CD4-positive, alpha-beta T cell treated with Interleukin-6 at 100 ng/mL for 8 hours (primary cell): ENCODE results near the gene OGG1.
"Not testable (repeated sequence)": the region's sequence is repeated elsewhere in the genome, so short reads cannot be mapped to it uniquely, and the experiment has no call there.

ENCODE experiments used
- DNase-seq: peaks from one replicate; pipeline ENCODE4 v3.0.0-alpha.2; 2020; ENCODE audit warnings: mixed read lengths, low spot score

OGG1 gene

DNA sequence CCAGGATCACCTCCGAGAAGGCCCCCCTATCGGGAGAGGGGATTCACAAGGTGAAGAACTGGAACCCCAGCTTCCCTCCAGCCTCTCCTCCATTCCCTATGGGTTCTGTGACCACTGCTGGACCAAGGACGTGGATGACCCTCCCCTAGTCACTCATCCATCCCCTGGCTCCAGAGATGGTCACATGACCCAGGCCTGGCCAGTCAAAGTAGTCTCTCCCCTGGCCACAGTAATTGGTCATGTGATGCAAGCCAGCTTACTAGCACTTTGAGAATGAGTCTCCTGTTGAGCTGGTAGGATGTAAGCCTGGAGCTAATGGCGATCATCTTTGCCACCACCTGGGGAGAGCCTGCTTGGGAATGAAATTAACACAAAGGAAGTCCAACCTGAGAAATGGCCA lies 16.1 kb downstream of the OGG1 start:
- no peak for DNase-seq

GRCh38 chr3:9767418-9767817 lies 17.7 kb downstream of the OGG1 start:
- DNase-seq: no peak

GRCh38 chr3:9768141-9768775 lies 18.5 kb downstream of the OGG1 start:
- no peak for DNase-seq

- no peak for DNase-seq
These were observed 19.3 kb downstream of the OGG1 start for GRCh38 chr3:9769012-9769411.

DNA sequence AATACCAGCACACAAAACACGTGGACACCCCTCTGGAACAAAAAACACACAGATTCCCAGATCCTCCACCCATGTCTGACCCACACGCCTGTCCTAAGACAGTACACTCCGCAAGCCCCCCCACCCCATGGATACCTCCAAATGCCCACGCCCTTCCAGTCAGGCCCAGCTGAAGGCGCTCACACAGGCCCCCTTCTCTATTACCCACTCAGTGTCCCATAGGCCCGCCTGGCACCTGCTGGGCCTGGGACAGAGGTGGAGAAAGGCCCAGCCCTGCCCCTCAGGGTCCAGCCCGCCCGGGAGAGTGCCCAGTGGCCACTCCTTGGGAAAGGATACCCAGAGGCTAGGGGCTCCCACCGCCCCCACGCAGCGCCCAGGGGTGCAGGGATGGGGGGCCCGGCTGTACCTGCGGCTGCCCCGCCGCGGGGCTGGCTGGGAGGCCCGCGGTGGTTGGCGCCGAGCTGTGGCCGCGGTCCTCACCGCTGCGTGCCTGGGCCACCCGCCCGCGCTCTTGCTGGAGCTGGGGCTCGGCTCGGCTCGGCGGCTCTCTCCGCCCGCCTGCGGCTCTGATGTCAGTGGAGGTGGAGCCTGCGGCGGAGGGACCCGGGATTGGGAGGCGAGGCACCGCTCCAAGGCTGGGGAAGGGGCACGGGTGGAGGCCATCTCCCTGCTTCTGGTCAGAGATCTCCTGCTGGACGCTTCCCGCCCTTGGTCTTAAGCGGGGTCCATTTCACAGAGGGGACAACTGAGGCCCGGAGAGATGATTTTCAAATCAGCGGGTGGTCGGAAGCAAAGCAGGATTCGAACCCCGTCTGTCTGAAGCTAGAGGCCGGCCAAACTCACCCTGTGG lies 19.9 kb downstream of the OGG1 start, which contains the start of gene CAMK1:
Gene CAMK1, minus strand, starts transcription at position 522 of the 850 bp plus-strand sequence. CDS start 2,198 bp downstream, outside the sequence.
- DNase-seq: peak; percentile 48

GRCh38 chr3:9770276-9770812 lies 20.6 kb downstream of the OGG1 start:
- no peak for DNase-seq

GRCh38 chr3:9771007-9771406 lies 21.3 kb downstream of the OGG1 start:
- DNase-seq: not testable (repeated sequence)

GRCh38 chr3:9776896-9777693 lies 27.3 kb downstream of the OGG1 start:
- no peak for DNase-seq

DNA sequence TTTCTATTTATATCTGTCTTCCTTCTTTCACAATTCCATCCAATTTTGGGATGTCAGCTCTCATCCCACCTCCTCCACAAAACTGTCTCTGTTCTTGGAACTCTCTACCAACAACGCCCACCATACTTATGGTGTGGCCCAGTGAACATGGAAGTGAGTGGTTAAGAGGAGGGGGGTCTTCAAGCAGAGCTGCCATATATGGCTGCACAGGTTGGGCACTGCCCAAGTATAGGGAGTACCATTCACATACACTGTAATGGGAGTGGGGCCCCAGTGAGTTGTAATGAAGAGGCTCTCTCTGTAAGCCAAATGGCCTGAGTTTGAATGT lies 27.9 kb downstream of the OGG1 start:
- DNase-seq: no peak

GRCh38 chr3:9778143-9779074 lies 28.7 kb downstream of the OGG1 start:
- DNase-seq: no peak

DNA sequence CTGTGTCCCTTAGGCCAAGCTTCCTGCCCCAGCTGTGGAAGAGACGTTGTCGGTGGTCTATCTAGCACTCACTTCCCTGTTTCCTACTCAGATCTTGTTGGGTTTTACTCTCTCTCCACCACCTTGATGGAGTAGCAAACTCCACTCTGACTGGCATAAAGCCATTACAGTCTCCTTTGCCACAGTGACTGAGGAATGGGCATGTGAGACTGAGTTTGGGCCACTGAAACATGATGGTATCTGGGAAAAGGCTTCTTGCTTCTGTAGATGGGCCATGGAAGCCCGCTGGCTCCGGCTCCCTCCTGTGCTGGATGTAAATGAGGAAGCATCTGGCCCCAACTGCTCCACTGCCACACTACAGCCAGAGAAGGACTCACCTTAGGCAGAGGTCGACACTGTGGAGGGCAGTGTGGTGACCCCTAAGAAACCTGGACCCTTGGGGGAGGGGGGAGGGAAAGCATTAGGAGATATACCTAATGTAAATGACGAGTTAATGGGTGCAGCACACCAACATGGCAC lies 29.4 kb downstream of the OGG1 start:
- no peak for DNase-seq

DNA sequence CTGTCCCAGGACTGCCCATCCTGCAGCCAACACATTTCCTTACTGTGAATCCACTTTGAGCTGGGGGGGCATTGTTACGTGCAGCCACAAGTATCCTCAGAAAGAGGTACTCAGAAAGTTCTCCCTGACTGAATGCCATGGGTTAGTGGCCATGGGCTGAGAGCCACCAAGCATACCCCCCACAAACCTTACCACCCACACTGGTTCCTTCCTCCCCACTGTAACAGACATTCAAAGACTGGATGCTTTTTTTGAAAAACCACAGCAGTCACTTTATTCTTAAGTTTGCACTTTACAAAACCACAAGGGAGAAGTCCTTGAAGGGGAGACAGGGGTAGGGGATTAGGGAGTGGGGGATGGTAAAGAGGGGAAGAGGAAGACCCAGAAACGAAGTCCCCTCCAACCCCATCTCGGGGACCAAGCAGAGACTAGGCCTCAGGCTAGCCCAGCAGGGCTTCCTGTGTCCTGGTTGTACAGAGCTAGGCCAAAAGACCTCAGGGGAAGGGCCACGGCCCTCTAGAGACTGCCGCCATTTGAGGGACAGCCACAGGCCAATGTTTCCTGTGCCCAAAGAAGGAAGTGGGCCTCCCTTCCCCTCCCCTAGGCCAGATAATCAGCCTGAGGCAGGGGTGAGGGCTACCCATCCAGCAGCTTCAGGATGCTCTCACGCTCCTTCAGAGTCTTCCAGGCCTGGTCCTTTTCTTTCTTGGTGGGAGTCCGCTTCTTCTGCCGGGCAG lies 30.1 kb downstream of the OGG1 start:
- DNase-seq: peak; percentile 34

DNA sequence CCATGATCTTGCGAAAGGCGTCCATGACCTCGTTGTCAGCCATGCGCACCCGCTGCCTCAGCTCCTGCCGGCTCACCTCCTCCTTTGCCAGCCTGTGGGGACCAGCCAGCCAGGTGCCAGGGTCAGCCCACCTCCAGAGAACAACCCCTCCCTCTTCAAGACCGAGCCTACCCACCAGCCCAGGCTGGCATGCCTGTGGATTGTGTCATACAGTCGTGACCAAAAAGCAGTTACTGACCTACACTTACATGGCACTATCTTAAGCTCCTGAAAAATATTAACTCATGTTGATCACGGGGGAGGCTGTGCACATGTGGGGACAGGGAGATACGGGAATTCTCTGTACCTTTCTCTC lies 30.7 kb downstream of the OGG1 start:
- no peak for DNase-seq

- no peak for DNase-seq
These were observed 31.2 kb downstream of the OGG1 start for GRCh38 chr3:9780910-9781309.

DNA sequence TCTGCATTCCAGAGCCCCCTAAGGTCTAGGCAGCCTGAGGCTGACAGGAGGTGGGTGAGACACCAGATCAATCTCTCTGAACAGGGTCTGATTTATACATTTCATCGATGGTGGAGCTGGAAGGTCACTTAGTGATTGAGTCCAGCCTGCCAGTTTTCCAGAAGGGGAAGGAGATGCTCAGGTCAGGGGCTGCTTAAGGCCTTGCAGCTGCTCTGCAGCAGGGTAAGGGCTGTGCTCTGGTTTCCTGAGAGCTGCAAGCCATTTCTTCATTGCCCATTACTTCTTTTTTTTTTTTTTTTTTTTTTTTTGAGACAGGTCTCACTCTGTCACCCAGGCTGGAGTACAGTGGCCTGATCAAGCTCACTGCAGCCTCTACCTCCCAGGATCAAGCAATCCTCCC lies 31.8 kb downstream of the OGG1 start:
- no peak for DNase-seq

DNA sequence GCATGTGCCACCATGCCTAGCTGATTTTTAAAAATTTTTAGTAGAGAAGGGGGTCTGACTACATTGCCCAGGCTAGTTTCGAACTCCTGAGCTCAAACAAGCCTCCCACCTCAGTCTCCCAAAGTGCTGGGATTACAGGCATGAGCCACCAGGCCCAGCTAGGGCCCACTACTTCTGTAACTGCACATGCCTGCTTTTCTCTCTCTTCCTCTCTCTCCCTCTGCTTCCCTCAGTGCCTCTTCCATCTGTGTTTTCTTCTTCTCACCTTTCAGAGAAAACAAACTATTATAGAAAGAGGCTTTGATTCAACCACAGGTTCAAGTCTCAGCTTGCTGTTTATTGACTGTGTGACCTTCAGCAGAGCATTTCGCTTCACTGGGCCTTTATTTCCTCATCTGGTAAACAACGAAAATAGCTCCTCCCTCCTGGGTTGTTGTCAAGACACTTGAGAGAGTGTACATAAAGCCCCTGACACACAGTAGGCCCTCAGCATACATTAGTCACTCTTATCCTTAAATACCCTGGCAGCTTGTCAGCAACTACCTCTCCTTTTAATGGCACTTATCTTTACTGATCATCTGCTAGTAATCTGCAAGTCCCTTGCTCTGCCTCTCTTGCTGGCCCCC lies 32.3 kb downstream of the OGG1 start:
- DNase-seq: no peak

DNA sequence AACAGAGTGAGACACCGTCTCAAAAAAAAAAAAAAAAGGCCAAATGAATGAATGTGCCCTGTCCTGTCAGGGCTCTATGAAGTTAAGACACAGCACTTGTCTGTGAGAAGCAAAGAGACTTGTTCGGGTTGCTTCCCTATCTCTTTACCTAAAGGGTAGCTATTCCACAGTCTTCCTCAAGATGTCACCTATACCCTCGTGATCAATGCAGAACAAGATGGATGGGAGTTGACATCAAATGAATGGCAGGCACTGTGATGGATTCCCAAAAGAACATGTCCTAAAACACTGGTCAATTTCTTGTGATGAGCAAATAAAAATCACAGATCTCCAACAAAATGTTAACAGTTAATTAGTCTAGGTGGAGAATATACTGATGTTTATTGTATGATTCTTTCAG lies 33.0 kb downstream of the OGG1 start:
- DNase-seq: no peak

DNA sequence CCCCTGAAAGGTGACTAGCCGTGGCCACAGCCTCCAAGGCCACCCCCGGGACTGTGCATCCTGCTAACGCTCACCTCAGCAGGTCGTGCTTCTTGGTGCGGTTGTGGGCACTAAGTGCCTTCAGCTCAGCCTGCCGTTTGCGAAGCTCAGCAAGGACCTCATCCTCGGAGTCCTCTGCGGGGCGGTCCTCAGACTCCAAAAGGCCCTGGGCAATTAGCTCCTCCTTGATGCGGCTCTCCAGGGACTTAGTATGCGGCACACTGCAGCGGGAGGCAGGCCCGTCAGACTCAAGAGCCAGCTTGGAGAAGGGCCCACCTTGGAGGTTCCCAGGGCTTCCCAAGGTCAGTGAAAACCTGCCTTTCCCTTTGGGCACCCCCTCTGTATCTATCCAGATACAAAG lies 34.2 kb downstream of the OGG1 start:
- no peak for DNase-seq

DNA sequence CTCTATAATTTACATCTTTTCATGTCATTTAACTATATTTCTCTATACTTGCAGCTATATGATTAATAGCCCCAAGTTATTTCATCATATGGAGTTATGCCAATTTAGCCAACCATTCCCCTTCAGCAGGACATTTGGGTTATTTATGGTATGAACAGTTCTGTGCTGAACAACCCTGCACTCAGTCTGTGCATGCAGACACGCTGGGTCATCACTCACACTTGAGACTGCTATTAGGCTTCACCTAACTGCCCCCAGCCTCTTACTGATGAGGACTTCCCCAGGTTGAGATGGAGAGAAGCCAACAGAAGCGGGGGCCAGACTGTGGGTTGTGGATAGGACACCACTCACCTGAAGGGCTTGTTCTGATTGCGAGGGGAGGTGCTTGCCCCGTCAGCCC lies 35.2 kb downstream of the OGG1 start:
- DNase-seq: no peak

DNA sequence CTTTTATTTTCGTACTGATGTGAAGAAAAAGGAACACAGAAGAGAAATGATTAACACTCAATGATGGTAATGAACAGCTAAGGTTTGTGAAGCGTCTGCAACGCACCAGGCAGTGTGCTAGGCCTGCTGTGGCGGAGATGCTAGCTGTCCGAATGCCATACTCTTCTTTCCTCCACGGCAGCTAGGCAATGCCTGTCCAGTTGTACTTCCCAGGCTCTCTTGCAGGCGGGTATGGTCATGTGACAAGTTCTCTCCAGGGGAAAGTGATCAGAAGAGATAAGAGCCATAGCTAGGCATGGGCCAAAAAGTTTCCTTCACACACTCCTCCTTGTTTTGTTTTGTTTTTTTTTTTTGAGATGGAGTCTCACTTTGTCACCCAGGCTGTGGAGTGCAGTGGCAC lies 35.9 kb downstream of the OGG1 start:
- DNase-seq: no peak
